Fibroblast of skin of left quadriceps (primary cell): ENCODE results near the gene MAG.

Source experiments
- DNase-seq, 2 experiments: peaks; one replicate each; pipeline ENCODE4 v3.0.0-alpha.2; 2013; ENCODE audit warnings: low read depth in 2 of 2

The MAG gene

GRCh38 chr19:35265126-35265899 lies 26.6 kb upstream of the MAG start:
- no peak for DNase-seq

GRCh38 chr19:35265900-35266519 lies 26.0 kb upstream of the MAG start:
- DNase-seq, result no peak

GRCh38 chr19:35266520-35267352 lies 25.2 kb upstream of the MAG start:
- DNase-seq, result no peak

GRCh38 chr19:35267353-35267817 lies 24.6 kb upstream of the MAG start:
- DNase-seq, result peak; percentile 4

GRCh38 chr19:35267818-35268535 lies 24.0 kb upstream of the MAG start:
- peak; percentile 46 to 55 for DNase-seq

GRCh38 chr19:35268536-35269437 lies 23.2 kb upstream of the MAG start, which contains the start of gene USF2:
Gene USF2, plus strand, starts transcription at chr19:35268962. Its CDS starts 140 bp downstream, at chr19:35269102.
- DNase-seq, result peak; percentile 29 to 50

GRCh38 chr19:35269438-35270117 lies 22.4 kb upstream of the MAG start:
- peak; percentile 23 to 29 for DNase-seq

- DNase-seq, result no peak
Measured at GRCh38 chr19:35270381-35270811, 21.6 kb upstream of the MAG start.

GRCh38 chr19:35271546-35271945 lies 20.4 kb upstream of the MAG start:
- DNase-seq, result no peak

GRCh38 chr19:35272122-35272719 lies 19.7 kb upstream of the MAG start:
- no peak for DNase-seq

- DNase-seq, result no peak
Measured at GRCh38 chr19:35272954-35273649, 18.9 kb upstream of the MAG start.

- DNase-seq, result no peak
Measured at GRCh38 chr19:35273686-35274259, 18.2 kb upstream of the MAG start.

GRCh38 chr19:35274323-35274722 lies 17.6 kb upstream of the MAG start:
- DNase-seq, result no peak

- DNase-seq, result no peak
Measured at GRCh38 chr19:35276706-35277281, 15.2 kb upstream of the MAG start.

GRCh38 chr19:35278578-35279284 lies 13.2 kb upstream of the MAG start:
- no peak for DNase-seq

- no peak for DNase-seq
Measured at GRCh38 chr19:35279374-35279773, 12.6 kb upstream of the MAG start.

GRCh38 chr19:35279985-35280821 lies 11.8 kb upstream of the MAG start:
- no peak for DNase-seq
